ENCODE results near the gene NEK9.
A peak's percentile ranks its signal among the peaks of the same experiment; 100 is the strongest.

The NEK9 gene

DNA sequence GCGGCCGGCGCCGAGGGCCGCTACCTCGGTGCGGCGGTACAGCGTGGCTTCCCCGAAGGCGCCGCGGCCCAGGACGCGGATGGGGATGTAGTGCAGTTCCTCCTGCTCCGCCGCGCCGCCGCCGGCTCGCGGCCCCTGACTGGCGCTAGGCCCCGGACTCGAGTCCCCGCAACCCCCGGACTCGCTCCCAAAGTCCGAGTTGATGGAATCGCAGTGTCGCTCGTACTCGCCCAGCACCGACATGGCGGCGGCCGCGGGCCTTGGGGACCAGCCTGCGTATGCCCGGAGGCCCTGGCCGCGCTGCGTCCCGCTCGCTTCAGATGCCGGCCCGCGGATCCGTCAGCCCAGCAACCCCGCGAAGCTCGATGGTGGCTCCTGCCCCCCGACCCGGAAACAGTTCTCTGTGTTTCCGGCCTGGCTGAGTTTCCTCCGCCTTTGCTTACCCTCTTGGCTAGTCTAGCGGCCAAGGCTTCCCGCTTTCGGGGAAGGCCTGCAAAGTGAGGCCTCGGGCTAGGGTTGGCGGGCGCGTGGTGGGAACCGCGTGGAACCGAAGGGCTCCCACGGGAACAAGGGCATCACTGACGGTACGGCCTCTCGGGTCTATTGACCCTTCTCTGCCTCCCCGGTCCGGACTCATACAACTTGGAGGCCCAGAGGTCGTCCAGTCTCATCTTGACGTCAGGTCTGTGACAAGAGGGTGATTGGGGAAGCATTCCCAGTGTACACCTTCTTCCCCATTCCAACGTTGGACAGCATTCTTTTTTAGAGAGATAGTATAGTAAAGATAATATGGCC, at the start of gene NEK9:
TSS of gene NEK9 (minus strand) at position 370 of the 795 bp plus-strand sequence. CDS start at position 243, 127 bp downstream.
- Histone ChIP-seq H3K9ac (ENCODE audit: low read length) (peak within 1 kb of the TSS; percentile 95), H3K36me3 (ENCODE audit: low read length) (no peaks in the 10 kb centered on the region), H4K20me1 (ENCODE audit: low read depth, low read length) (no peaks in the 10 kb centered on the region), H3K9me2 (replicated peaks; ENCODE audit: insufficient read depth, low read length) (no peaks in the 10 kb centered on the region), H3K27ac (ENCODE audit: low read depth, low read length) (peak within 1 kb of the TSS; percentile 66), H3K9me3 (ENCODE audit: insufficient read depth, low read length) (no peaks in the 10 kb centered on the region), H2AFZ (ENCODE audit: low read depth, low read length, severe bottlenecking) (peak within 1 kb of the TSS; percentile 97), H3K4me3 (ENCODE audit: insufficient read depth, low read length, poor library complexity, severe bottlenecking) (peak within 1 kb of the TSS; percentile 92), H3K27me3 (ENCODE audit: low read length) (no peaks in the 10 kb centered on the region), H3K4me2 (ENCODE audit: low read depth, low read length, poor library complexity, severe bottlenecking) (peak within 1 kb of the TSS; percentile 90), H3K79me2 (ENCODE audit: insufficient read depth, low read length) (peaks cover 25% of the 10 kb centered on the region), H3F3A (ENCODE audit: insufficient read depth) (peaks cover 15% of the 10 kb centered on the region)
- TF ChIP-seq EZH2phosphoT487 (conservative IDR thresholded peaks at IDR 0.05; ENCODE audit: low read length), result no peak

DNA sequence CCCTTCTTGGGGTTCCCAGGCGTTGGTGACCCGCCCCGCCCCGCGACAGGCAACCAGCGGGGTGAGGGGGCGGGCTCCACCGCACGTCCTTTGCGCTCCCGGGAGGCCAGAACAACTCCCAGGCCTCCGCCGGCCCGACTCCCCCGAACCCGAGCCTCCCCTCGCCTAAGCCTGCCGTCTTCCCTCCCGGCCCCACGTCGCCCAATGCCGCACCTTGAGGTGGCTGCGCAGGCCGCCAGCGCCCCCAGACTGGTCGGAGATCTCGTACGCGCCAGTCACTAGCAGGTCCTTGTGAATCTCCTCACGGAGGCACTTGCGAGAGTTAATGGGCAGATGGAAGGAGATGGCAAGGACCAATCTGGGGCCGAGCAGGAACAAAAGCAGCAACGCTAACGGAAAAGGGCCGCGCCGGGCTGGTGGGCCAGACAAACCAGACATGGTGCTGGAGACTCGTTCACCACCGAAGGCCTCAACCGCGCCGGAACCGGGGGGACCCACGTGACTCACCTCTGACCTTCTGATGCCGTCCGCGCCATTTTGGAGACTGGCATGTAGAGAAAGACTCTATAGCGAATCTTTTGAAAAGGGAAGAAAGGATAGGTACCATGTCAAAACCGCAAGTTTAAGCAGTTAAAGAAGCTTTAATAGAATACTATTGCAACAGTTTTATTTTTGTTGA, 49.4 kb upstream of the NEK9 start, which contains the start of gene TMED10:
TSS of gene TMED10 (minus strand) at position 471 of the 679 bp plus-strand sequence. CDS start at position 438, 33 bp downstream.
- Histone ChIP-seq H3K4me3 (ENCODE audit: insufficient read depth, low read length, poor library complexity, severe bottlenecking) (peak within 1 kb of the TSS; percentile 64), H3K9me2 (replicated peaks; ENCODE audit: insufficient read depth, low read length) (no peaks in the 10 kb centered on the region), H3K36me3 (ENCODE audit: low read length) (no peaks in the 10 kb centered on the region), H3K9me3 (ENCODE audit: insufficient read depth, low read length) (no peaks in the 10 kb centered on the region), H3K4me2 (ENCODE audit: low read depth, low read length, poor library complexity, severe bottlenecking) (peak within 1 kb of the TSS; percentile 68), H3K27me3 (ENCODE audit: low read length) (no peaks in the 10 kb centered on the region), H3K27ac (ENCODE audit: low read depth, low read length) (peak within 1 kb of the TSS; percentile 89), H3F3A (ENCODE audit: insufficient read depth) (peaks cover 8% of the 10 kb centered on the region; the same call in 1 of the 2 replicates), H4K20me1 (ENCODE audit: low read depth, low read length) (no peaks in the 10 kb centered on the region; the same call in 1 of the 2 replicates), H3K9ac (ENCODE audit: low read length) (peak within 1 kb of the TSS; percentile 65), H3K79me2 (ENCODE audit: insufficient read depth, low read length) (peaks cover 46% of the 10 kb centered on the region), H2AFZ (ENCODE audit: low read depth, low read length, severe bottlenecking) (peak within 1 kb of the TSS; percentile 85)
- TF ChIP-seq, protein P1, sequence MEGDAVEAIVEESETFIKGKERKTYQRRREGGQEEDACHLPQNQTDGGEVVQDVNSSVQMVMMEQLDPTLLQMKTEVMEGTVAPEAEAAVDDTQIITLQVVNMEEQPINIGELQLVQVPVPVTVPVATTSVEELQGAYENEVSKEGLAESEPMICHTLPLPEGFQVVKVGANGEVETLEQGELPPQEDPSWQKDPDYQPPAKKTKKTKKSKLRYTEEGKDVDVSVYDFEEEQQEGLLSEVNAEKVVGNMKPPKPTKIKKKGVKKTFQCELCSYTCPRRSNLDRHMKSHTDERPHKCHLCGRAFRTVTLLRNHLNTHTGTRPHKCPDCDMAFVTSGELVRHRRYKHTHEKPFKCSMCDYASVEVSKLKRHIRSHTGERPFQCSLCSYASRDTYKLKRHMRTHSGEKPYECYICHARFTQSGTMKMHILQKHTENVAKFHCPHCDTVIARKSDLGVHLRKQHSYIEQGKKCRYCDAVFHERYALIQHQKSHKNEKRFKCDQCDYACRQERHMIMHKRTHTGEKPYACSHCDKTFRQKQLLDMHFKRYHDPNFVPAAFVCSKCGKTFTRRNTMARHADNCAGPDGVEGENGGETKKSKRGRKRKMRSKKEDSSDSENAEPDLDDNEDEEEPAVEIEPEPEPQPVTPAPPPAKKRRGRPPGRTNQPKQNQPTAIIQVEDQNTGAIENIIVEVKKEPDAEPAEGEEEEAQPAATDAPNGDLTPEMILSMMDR (IDR thresholded peaks at IDR 0.05; ENCODE audit: insufficient read depth, low read length, poor library complexity, severe bottlenecking), result no peak
- no peak for TF ChIP-seq EZH2phosphoT487 (conservative IDR thresholded peaks at IDR 0.05; ENCODE audit: low read length)

DNA sequence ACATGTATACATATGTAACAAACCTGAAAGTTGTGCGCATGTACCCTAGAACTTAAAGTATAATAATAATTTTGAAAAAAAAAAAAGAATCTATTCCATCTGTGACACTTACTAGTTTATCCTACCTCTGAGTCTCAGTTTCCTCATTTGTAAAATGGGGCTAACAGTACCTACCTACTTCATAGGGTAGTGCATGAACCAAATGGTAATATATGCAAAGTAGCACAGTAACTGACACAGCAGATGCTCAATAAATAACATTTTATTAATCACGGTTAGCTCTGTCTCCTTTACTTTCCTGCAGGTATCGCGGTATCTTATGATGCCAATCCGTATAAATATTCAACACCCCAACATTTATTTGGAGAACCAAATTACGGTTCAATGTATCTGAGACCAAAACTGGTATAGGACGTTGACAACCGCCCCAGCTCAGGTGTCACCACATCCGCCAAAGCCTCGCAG, 48.9 kb upstream of the NEK9 start:
- TF ChIP-seq, protein P1 (IDR thresholded peaks at IDR 0.05; ENCODE audit: insufficient read depth, low read length, poor library complexity, severe bottlenecking), result no peak
- TF ChIP-seq EZH2phosphoT487 (conservative IDR thresholded peaks at IDR 0.05; ENCODE audit: low read length), result no peak
- Histone ChIP-seq H3K79me2 (ENCODE audit: insufficient read depth, low read length) (peaks cover 50% of the 10 kb centered on the region), H3K9me2 (replicated peaks; ENCODE audit: insufficient read depth, low read length) (no peaks in the 10 kb centered on the region), H3K27ac (ENCODE audit: low read depth, low read length) (peak overlapping the region; percentile 89), H3K36me3 (ENCODE audit: low read length) (no peaks in the 10 kb centered on the region), H3K4me2 (ENCODE audit: low read depth, low read length, poor library complexity, severe bottlenecking) (peak overlapping the region; percentile 68), H3K27me3 (ENCODE audit: low read length) (no peaks in the 10 kb centered on the region), H3K4me3 (ENCODE audit: insufficient read depth, low read length, poor library complexity, severe bottlenecking) (peak overlapping the region; percentile 64), H3F3A (ENCODE audit: insufficient read depth) (peaks cover 8% of the 10 kb centered on the region; the same call in 1 of the 2 replicates), H3K9me3 (ENCODE audit: insufficient read depth, low read length) (no peaks in the 10 kb centered on the region), H4K20me1 (ENCODE audit: low read depth, low read length) (no peaks in the 10 kb centered on the region; the same call in 1 of the 2 replicates), H3K9ac (ENCODE audit: low read length) (peak overlapping the region; percentile 65), H2AFZ (ENCODE audit: low read depth, low read length, severe bottlenecking) (peak overlapping the region; percentile 85)

Data from SU-DHL-6 (cell line).